ENCODE results near the gene TMEM175.
"Not testable (repeated sequence)": the region's sequence is repeated elsewhere in the genome, so short reads cannot be mapped to it uniquely, and the experiment has no call there.

Gene TMEM175

GRCh38 chr4:972651-973424 lies 40.6 kb downstream of the TMEM175 start:
- DNase-seq = peak; percentile 83

DNA sequence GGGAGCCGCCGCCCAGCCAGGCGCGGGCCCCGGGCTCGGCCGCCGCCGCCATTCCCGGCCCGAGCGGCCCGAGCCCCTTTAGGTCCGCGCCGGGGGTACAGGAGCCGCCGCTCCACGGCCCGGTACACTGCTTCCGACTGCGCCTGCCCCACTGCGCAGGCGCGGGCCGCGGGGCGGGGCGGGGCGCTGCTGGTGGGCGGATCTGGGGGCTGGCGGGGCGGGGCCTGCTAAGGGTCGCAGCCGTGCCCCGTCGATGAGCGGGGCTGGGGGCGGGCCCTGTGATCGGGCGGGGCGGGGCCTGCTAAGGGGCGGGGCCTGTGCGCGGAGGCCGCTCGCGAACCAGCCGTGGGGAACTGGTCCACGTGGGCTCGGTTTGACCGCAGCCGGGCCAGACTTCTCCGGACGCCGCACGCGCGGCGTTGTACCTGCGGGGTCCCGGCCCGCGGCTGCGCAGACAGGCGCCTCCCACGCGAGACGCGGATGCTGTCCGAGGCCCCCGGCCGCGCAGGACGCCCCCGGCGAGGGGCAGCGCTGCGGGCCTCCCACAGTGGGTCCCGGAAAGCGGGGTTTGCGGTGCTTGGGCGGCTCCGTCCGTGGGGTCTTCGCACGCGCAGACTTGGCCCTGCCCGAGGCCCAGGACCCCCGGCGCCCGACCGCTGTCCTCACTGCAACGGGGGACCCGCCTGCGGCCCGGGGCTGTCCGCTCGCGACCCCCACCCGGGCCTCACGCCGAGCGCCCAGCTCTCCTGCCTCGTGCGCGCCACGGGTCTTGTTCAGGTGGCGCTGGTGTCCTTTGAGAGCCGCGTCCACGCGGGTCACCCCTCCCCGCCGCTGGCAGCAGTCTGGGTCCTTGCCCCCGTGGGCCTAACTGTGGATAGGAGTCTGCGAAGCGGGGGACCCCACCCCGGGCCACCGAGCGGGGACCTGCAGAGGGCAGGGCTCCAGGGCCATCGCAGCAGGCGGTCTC lies 41.5 kb downstream of the TMEM175 start, which contains the start of gene DGKQ:
TSS of gene DGKQ (minus strand) at position 139 of the 967 bp plus-strand sequence. CDS start at position 52, 87 bp downstream.
- DNase-seq = peak; percentile 95

- DNase-seq = no peak
Measured at GRCh38 chr4:974668-975067, 42.4 kb downstream of the TMEM175 start.

DNA sequence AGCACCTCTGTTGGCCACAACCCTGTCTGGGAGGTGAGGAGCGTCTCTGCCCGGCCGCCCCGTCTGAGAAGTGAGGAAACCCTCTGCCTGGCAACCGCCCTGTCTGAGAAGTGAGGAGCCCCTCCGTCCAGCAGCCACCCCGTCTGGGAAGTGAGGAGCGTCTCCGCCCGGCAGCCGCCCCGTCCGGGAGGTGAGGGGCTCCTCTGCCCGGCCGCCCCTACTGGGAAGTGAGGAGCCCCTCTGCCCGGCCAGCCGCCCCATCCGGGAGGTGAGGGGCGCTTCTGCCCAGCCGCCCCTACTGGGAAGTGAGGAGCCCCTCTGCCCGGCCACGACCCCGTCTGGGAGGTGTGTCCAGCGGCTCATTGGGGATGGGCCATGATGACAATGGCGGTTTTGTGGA lies 43.8 kb downstream of the TMEM175 start:
- DNase-seq = not testable (repeated sequence)

DNA sequence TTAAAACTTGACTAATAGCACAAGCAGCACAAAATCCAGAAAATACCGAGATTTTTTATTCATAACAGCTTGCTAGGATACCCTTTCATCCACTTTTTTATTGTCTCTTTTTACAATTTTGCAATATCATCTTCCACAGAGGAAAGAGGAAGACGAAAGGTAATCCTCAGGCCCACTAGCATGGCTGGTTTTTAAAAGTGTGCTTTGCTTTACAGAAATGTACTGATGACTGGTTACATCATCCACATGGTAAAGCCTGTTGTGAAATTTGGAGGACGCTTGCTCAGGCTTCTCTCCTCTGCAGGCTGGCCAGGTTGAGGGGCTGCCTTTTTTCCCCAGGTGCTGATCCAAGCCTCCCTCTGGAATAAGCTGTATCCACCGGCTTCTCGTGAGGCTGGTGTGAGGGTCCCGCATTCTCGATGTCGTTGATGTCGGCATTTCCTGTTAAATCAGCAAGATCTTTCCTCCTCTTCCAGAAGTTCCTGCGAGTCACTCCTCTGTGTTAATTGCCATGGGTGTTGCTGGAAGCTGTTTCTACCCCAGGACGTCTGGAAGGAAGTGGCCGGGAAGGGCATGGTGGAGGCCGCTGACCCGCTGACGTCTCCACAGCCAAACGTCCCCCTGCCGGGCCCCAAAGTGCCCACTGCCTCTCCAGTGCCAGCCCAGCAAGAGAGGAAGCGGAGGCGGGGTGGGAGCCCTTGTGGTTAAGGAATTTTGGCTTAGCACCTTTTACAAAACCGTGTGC lies 46.9 kb downstream of the TMEM175 start:
- no peak for DNase-seq

- no peak for DNase-seq
Measured at GRCh38 chr4:982291-982690, 50.0 kb downstream of the TMEM175 start.

- DNase-seq = no peak
Measured at GRCh38 chr4:982814-983213, 50.6 kb downstream of the TMEM175 start.

- no peak for DNase-seq
Measured at GRCh38 chr4:984336-985054, 52.2 kb downstream of the TMEM175 start.

- peak; percentile 85 for DNase-seq
Measured at GRCh38 chr4:985123-985830, 53.0 kb downstream of the TMEM175 start.

GRCh38 chr4:986428-986878 lies 54.2 kb downstream of the TMEM175 start:
- no peak for DNase-seq

DNA sequence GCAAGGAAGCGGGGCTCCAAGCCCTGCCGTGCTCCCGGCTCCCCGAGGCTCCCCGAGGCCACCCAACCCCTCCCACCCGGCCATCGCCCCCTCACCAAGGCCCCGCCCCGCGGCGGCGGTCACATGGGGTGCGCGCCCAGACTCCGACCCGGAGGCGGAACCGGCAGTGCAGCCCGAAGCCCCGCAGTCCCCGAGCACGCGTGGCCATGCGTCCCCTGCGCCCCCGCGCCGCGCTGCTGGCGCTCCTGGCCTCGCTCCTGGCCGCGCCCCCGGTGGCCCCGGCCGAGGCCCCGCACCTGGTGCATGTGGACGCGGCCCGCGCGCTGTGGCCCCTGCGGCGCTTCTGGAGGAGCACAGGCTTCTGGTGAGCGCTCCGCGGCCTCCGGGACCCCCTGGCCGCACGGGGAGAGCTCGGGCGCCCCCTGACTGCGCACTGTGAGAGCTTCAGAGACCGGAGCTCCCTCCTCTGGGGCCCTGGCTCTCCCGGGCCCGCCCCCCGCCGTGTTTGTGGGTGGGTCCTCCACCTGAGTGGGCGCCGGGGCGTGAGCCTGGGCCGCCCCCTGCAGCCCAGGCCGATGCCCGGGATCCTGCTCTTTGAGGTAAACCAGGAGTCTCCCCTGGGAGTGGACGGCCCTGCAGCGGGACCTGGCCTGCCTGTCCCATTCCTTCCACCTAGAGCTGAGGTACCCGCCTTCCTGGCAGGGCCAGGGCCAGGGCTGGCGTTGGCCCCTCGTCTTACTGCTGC lies 54.8 kb downstream of the TMEM175 start, which contains the start of gene IDUA:
TSS of gene IDUA (plus strand) at position 166 of the 745 bp plus-strand sequence. CDS start at position 207, 41 bp downstream.
- peak; percentile 95 for DNase-seq

GRCh38 chr4:987624-988513 lies 55.6 kb downstream of the TMEM175 start:
- no peak for DNase-seq

- no peak for DNase-seq
Measured at GRCh38 chr4:988726-989721, 56.8 kb downstream of the TMEM175 start.

GRCh38 chr4:989722-990471 lies 57.6 kb downstream of the TMEM175 start:
- no peak for DNase-seq

GRCh38 chr4:990746-991367 lies 58.6 kb downstream of the TMEM175 start:
- DNase-seq = no peak

DNA sequence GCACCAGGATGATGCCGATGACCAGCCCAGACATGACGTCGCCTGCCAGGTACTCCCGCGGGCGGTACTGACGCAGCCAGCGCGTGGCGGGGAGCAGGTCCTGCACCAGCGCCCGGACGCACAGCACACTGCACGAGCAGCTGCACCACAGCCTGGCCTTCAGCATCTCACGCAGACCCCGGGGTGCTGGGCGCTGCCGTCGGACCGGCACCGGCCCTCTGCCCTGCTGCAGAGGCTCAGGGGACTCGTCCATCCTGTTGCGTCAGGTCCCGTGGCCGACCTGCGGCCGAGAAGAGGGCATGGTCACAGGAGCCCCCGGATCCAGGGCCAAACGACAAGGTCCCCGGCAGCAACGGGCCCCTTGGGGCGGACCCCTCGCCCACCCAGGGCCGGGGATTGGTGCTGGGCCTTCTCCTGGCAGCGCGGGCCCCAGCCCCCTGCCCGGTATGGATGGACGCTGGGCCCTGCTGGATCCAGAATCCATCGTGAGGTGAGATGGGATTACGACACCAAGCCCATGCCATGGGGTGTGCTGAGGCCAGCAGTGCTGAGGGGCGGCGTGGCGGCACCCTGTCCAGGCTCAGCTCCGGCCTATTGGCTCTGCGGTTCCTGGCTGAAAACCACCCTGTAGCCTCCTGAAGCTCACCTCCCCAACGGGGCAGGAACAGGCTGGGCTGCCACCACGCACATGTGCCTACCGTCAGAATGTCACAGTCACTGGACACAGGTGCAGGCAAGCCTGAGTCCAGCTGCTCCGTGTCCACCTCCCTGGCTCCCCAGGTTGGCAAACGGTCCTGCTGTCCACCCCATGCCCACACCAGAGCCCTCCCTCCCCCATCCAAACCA lies 59.4 kb downstream of the TMEM175 start:
- peak; percentile 54 for DNase-seq

All from activated CD8-positive, alpha-beta memory T cell treated with anti-CD3 and anti-CD28 coated beads for 24 hours (primary cell).